Peyer's patch (tissue), 4 donors: ENCODE results near the gene ZG16. TPM values are rescaled to one million over a fixed set of nuclear protein-coding genes. Genes with fewer than 3 reads are reported as not detected.

ENCODE experiments used
- DNase-seq, 3 donors: peaks; one replicate each; pipeline ENCODE4 v3.0.0-alpha.2; 2017 to 2019
- H3K27ac ChIP-seq, 4 donors: fragments of 200-600 bp; sonication (generic); one replicate each; pipeline ENCODE4 v1.5.1; 2016 to 2019
- H3K27me3 ChIP-seq, 2 donors: fragments of 200-600 bp; sonication (generic); one replicate each; pipeline ENCODE4 v1.5.1; 2019
- H3K36me3 ChIP-seq, 3 donors: fragments of 200-600 bp; sonication (generic); one replicate each; pipeline ENCODE4 v1.5.1; 2016 to 2019
- H3K4me1 ChIP-seq, 4 donors: fragments of 200-600 bp; sonication (generic); one replicate each; pipeline ENCODE4 v1.5.1; 2016 to 2019
- H3K4me3 ChIP-seq, 4 donors: fragments of 200-600 bp; sonication (generic); 1 replicate in 3 of 4; 2 replicates in 1 of 4; pipeline ENCODE4 v1.5.1; 2016 to 2019; ENCODE audit warnings: mild to moderate bottlenecking in 1 of 4
- H3K9me3 ChIP-seq, 4 donors: fragments of 200-600 bp; sonication (generic); one replicate each; pipeline ENCODE4 v1.5.1; 2016 to 2019; ENCODE audit warnings: mild to moderate bottlenecking in 1 of 4
- POLR2A ChIP-seq, 2 donors: fragments of 450-650 bp; IDR thresholded peaks; one replicate each; pipeline ENCODE4 v1.5.1; 2017; ENCODE audit warnings: antibody characterized with exemption in 2 of 2, mild to moderate bottlenecking in 2 of 2, moderate library complexity in 2 of 2
- total RNA-seq, 4 donors: library from RNA; depleted of rRNA; stranded (reverse); fragments of >200 nt; gene quantifications; one replicate each; pipeline ENCODE4 v1.1.0, GENCODE V29; 2016
- TF ChIP-seq, protein P1 (sequence below), 6 experiments: fragments of 450-650 bp in 4 of 6; fragments of 200-600 bp in 2 of 6; sonication (generic) in 1 of 6; IDR thresholded peaks; one replicate each; pipeline ENCODE4 v1.5.1; 2017 to 2019; ENCODE audit warnings: antibody characterized with exemption in 6 of 6, mild to moderate bottlenecking in 3 of 6, moderate library complexity in 1 of 6

ZG16 gene
- total RNA-seq, 4 donors from 2014 or later: 9.9 to 585 (median 158) TPM

DNA sequence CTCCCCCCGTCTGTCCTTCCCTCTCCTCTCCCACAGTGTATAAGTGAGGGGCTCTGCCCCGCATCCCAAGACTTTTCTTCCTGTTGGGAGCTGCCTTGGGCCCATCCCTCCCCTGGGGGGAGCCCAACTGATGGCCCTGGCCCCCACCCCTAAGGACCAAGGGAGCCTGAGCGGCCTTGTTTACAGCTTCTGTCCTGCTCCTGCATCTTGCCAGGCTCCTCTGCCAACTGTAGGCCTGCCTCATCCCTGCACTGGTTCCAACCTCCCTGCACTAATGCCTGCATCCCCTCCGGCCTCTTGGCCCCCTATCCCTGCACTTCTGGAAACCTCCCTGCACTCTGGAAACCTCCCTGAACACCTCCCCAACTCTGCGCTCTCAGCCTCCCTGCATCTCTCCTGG lies 36.5 kb downstream of the ZG16 start:
- Histone ChIP-seq H3K27me3 (no peaks in the 10 kb centered on the region), H3K4me1 (peaks cover 0 to 82% (median 27%) of the 10 kb centered on the region in 4 donors), H3K4me3 (no peak overlapping the region), H3K36me3 (peaks cover 0 to 12% (median 0%) of the 10 kb centered on the region in 3 donors), H3K9me3 (no peaks in the 10 kb centered on the region), H3K27ac (peak overlapping the region in 3 of 4 donors; percentile 41 to 96 (median 91))
- DNase-seq: no peak
- no peak for TF ChIP-seq POLR2A (IDR thresholded peaks at IDR 0.05)
- TF ChIP-seq, protein P1, sequence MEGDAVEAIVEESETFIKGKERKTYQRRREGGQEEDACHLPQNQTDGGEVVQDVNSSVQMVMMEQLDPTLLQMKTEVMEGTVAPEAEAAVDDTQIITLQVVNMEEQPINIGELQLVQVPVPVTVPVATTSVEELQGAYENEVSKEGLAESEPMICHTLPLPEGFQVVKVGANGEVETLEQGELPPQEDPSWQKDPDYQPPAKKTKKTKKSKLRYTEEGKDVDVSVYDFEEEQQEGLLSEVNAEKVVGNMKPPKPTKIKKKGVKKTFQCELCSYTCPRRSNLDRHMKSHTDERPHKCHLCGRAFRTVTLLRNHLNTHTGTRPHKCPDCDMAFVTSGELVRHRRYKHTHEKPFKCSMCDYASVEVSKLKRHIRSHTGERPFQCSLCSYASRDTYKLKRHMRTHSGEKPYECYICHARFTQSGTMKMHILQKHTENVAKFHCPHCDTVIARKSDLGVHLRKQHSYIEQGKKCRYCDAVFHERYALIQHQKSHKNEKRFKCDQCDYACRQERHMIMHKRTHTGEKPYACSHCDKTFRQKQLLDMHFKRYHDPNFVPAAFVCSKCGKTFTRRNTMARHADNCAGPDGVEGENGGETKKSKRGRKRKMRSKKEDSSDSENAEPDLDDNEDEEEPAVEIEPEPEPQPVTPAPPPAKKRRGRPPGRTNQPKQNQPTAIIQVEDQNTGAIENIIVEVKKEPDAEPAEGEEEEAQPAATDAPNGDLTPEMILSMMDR (IDR thresholded peaks at IDR 0.05): no peak

DNA sequence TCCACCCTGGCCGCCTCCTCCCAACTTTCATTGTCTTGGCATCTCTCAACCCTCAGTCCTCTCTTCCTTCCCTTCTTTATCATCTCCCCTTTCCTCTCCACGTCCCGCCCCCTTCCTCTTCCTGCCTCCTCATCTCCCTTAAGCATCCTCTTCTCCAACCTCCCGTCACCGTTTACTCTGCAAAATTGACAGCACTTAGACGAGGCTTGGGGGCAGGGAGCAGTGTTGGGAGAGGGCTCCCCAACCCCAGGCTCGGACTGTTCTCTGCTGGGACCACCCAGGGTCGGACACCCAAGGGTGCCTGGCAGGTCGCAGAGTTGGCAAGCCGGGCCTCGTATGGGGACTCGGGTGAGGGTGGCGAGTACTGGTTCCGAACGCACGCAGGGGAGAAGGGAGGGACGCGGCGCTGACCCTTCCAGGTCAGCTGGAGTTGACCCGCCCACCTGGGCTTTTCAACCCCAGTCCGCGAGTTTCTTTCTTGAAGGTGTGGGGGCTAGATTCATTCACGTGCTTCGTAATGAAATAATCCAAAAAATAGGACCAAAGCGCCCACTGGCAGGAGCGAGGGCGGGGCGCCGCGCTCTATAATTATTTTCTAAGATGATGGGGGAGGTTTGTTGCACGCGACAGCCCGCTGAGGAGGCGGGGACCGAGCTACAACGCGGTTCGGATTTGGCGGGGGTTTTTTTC lies 37.1 kb downstream of the ZG16 start:
- TF ChIP-seq, protein P1 (IDR thresholded peaks at IDR 0.05): no peak
- TF ChIP-seq POLR2A (IDR thresholded peaks at IDR 0.05): no peak
- peak overlapping the region; percentile 41 to 96 (median 88) for H3K27ac ChIP-seq
- no peaks in the 10 kb centered on the region for H3K9me3 ChIP-seq
- DNase-seq: peak; percentile 53 to 71 (median 60)
- no peaks in the 10 kb centered on the region for H3K27me3 ChIP-seq
- H3K36me3 ChIP-seq: peaks cover 0 to 8% (median 0%) of the 10 kb centered on the region in 3 donors
- H3K4me1 ChIP-seq: peaks cover 0 to 82% (median 26%) of the 10 kb centered on the region in 4 donors
- peak overlapping the region; percentile 54 to 78 (median 70) for H3K4me3 ChIP-seq

- H3K4me3 ChIP-seq: peak within 1 kb of the TSS; percentile 63 to 88 (median 78)
- H3K36me3 ChIP-seq: peaks cover 0 to 5% (median 0%) of the 10 kb centered on the region in 3 donors
- H3K4me1 ChIP-seq: peaks cover 0 to 74% (median 21%) of the 10 kb centered on the region in 4 donors
- TF ChIP-seq, protein P1 (IDR thresholded peaks at IDR 0.05): peak; percentile 88 to 95 (median 89)
- TF ChIP-seq POLR2A (IDR thresholded peaks at IDR 0.05): peak; percentile 80 to 87
- H3K27me3 ChIP-seq: no peaks in the 10 kb centered on the region
- no peaks in the 10 kb centered on the region for H3K9me3 ChIP-seq
- peak within 1 kb of the TSS; percentile 84 to 96 (median 94) for H3K27ac ChIP-seq
- DNase-seq: peak; percentile 95 to 100 (median 98)
Observed at GRCh38 chr16:29815793-29816693, 38.0 kb downstream of the ZG16 start, which contains the start of gene PAGR1. Gene PAGR1, plus strand, starts transcription at chr16:29816152. Its CDS starts 374 bp downstream, at chr16:29816526.

- Histone ChIP-seq H3K4me3 (peak overlapping the region; percentile 63 to 88 (median 78)), H3K36me3 (peaks cover 0 to 5% (median 0%) of the 10 kb centered on the region in 3 donors), H3K4me1 (peaks cover 0 to 74% (median 22%) of the 10 kb centered on the region in 4 donors), H3K9me3 (no peaks in the 10 kb centered on the region), H3K27me3 (no peaks in the 10 kb centered on the region), H3K27ac (peak overlapping the region; percentile 84 to 96 (median 94))
- TF ChIP-seq, protein P1 (IDR thresholded peaks at IDR 0.05): peak in 2 of 6 experiments; percentile 16 to 28
- peak in 1 of 2 donors; percentile 11 for TF ChIP-seq POLR2A (IDR thresholded peaks at IDR 0.05)
- DNase-seq: peak; percentile 62 to 79 (median 76)
Observed at GRCh38 chr16:29816694-29817441, 38.8 kb downstream of the ZG16 start.

GRCh38 chr16:29818082-29818481 lies 40.0 kb downstream of the ZG16 start:
- Histone ChIP-seq H3K9me3 (no peaks in the 10 kb centered on the region), H3K27me3 (no peaks in the 10 kb centered on the region), H3K4me3 (peak overlapping the region in 1 of 4 donors; percentile 78), H3K27ac (peak overlapping the region in 1 of 4 donors; percentile 96), H3K36me3 (peaks cover 0 to 5% (median 0%) of the 10 kb centered on the region in 3 donors), H3K4me1 (peaks cover 0 to 74% (median 28%) of the 10 kb centered on the region in 4 donors)
- TF ChIP-seq, protein P1 (IDR thresholded peaks at IDR 0.05): no peak
- no peak for TF ChIP-seq POLR2A (IDR thresholded peaks at IDR 0.05)
- no peak for DNase-seq
